Stimulated activated naive B cell treated with anti-CD40 and anti-IgM and Interleukin-4, amounts not matched to agents 10 μg/mL and 1 μg/mL and 100 μg/mL, for 72 hours (primary cell): ENCODE data around the gene MAPT.
"Not testable (repeated sequence)": the region's sequence is repeated elsewhere in the genome, so short reads cannot be mapped to it uniquely, and the experiment has no call there.

Source experiments
- ATAC-seq, 2 donors: fragments of 150-1000 bp; cut with Tn5 transposase; replicated peaks; 2 replicates each; pipeline ENCODE4 v1.10.0; 2021; ENCODE audit warnings: moderate library complexity in 1 of 2
- DNase-seq: peaks from one replicate; pipeline ENCODE4 v3.0.0; 2021
- H3K27ac Mint-ChIP-seq: one replicate; pipeline ENCODE4 v1.8.0; 2022; ENCODE audit warnings: mild to moderate bottlenecking, mixed read lengths
- H3K27me3 Mint-ChIP-seq, 2 donors: one replicate each; pipeline ENCODE4 v1.8.0; 2022; ENCODE audit warnings: mixed read lengths in 2 of 2
- H3K36me3 Mint-ChIP-seq, 2 donors: one replicate each; pipeline ENCODE4 v1.8.0; 2022; ENCODE audit warnings: mixed read lengths in 2 of 2, mild to moderate bottlenecking in 1 of 2
- H3K4me1 Mint-ChIP-seq, 2 donors: one replicate each; pipeline ENCODE4 v1.8.0; 2022; ENCODE audit warnings: mixed read lengths in 2 of 2, mild to moderate bottlenecking in 1 of 2
- H3K4me3 Mint-ChIP-seq, 2 donors: one replicate each; pipeline ENCODE4 v1.8.0; 2022; ENCODE audit warnings: mild to moderate bottlenecking in 2 of 2, mixed read lengths in 2 of 2, moderate library complexity in 1 of 2
- H3K9me3 Mint-ChIP-seq, 2 donors: one replicate each; pipeline ENCODE4 v1.8.0; 2022; ENCODE audit warnings: mixed read lengths in 2 of 2, mild to moderate bottlenecking in 1 of 2

The MAPT gene

GRCh38 chr17:45999900-46000290, 105.5 kb downstream of the MAPT start:
- peaks cover 0 to 7% of the 10 kb centered on the region in 2 donors for H3K4me1 Mint-ChIP-seq
- no peak overlapping the region for H3K27ac Mint-ChIP-seq
- no peaks in the 10 kb centered on the region for H3K27me3 Mint-ChIP-seq
- no peak for DNase-seq
- H3K9me3 Mint-ChIP-seq, result no peaks in the 10 kb centered on the region
- no peaks in the 10 kb centered on the region for H3K36me3 Mint-ChIP-seq
- ATAC-seq, result no peak
- H3K4me3 Mint-ChIP-seq, result no peak overlapping the region

GRCh38 chr17:46000292-46000691, 105.9 kb downstream of the MAPT start:
- Mint-ChIP-seq H3K4me1 (peaks cover 0 to 7% of the 10 kb centered on the region in 2 donors), H3K27me3 (no peaks in the 10 kb centered on the region), H3K4me3 (no peak overlapping the region), H3K27ac (no peak overlapping the region), H3K9me3 (no peaks in the 10 kb centered on the region), H3K36me3 (no peaks in the 10 kb centered on the region)
- ATAC-seq (no peak), DNase-seq (no peak)

- H3K27ac Mint-ChIP-seq, result no peak overlapping the region
- ATAC-seq (no peak), DNase-seq (no peak)
- H3K9me3 Mint-ChIP-seq, result no peaks in the 10 kb centered on the region
- H3K4me1 Mint-ChIP-seq, result peaks cover 0 to 7% of the 10 kb centered on the region in 2 donors
- H3K27me3 Mint-ChIP-seq, result peaks cover 0 to 2% of the 10 kb centered on the region in 2 donors
- H3K4me3 Mint-ChIP-seq, result no peak overlapping the region
- H3K36me3 Mint-ChIP-seq, result no peaks in the 10 kb centered on the region
Observed at GRCh38 chr17:46000757-46001156, 106.4 kb downstream of the MAPT start.

- DNase-seq (no peak), ATAC-seq (peak in 1 of 2 donors; percentile 4)
- Mint-ChIP-seq H3K4me3 (no peak overlapping the region), H3K9me3 (peaks cover 4 to 5% of the 10 kb centered on the region in 2 donors), H3K36me3 (no peaks in the 10 kb centered on the region), H3K27me3 (peaks cover 0 to 9% of the 10 kb centered on the region in 2 donors), H3K27ac (no peak overlapping the region), H3K4me1 (peaks cover 0 to 7% of the 10 kb centered on the region in 2 donors)
Observed at GRCh38 chr17:46001390-46002310, 107.3 kb downstream of the MAPT start.

- Mint-ChIP-seq H3K9me3 (peaks cover 4 to 5% of the 10 kb centered on the region in 2 donors), H3K27ac (peak overlapping the region; percentile 56), H3K27me3 (peaks cover 0 to 9% of the 10 kb centered on the region in 2 donors), H3K4me3 (no peak overlapping the region), H3K4me1 (peaks cover 0 to 7% of the 10 kb centered on the region in 2 donors), H3K36me3 (no peaks in the 10 kb centered on the region)
- DNase-seq (peak; percentile 63), ATAC-seq (peak; percentile 94 to 95)
Observed at GRCh38 chr17:46002311-46002972, 108.1 kb downstream of the MAPT start.

- H3K4me1 Mint-ChIP-seq, result peaks cover 0 to 7% of the 10 kb centered on the region in 2 donors
- no peak for DNase-seq
- peaks cover 0 to 9% of the 10 kb centered on the region in 2 donors for H3K27me3 Mint-ChIP-seq
- peaks cover 4 to 5% of the 10 kb centered on the region in 2 donors for H3K9me3 Mint-ChIP-seq
- no peak overlapping the region for H3K4me3 Mint-ChIP-seq
- H3K27ac Mint-ChIP-seq, result peak overlapping the region; percentile 56
- ATAC-seq, result peak; percentile 21 to 24
- no peaks in the 10 kb centered on the region for H3K36me3 Mint-ChIP-seq
Observed at GRCh38 chr17:46002973-46003316, 108.6 kb downstream of the MAPT start.

GRCh38 chr17:46003907-46004748, 109.8 kb downstream of the MAPT start:
- no peaks in the 10 kb centered on the region for H3K36me3 Mint-ChIP-seq
- peaks cover 0 to 9% of the 10 kb centered on the region in 2 donors for H3K27me3 Mint-ChIP-seq
- DNase-seq (no peak), ATAC-seq (no peak)
- H3K9me3 Mint-ChIP-seq, result peaks cover 4 to 5% of the 10 kb centered on the region in 2 donors
- H3K27ac Mint-ChIP-seq, result no peak overlapping the region
- H3K4me3 Mint-ChIP-seq, result no peak overlapping the region
- H3K4me1 Mint-ChIP-seq, result peaks cover 0 to 7% of the 10 kb centered on the region in 2 donors

- DNase-seq, H3K9me3 Mint-ChIP-seq, ATAC-seq, H3K27ac Mint-ChIP-seq, H3K27me3 Mint-ChIP-seq, H3K36me3 Mint-ChIP-seq, H3K4me1 Mint-ChIP-seq, H3K4me3 Mint-ChIP-seq: not testable (repeated sequence)
Observed at GRCh38 chr17:46006082-46006481, 111.7 kb downstream of the MAPT start.

GRCh38 chr17:46007461-46007965, 113.2 kb downstream of the MAPT start:
- DNase-seq (no peak), ATAC-seq (no peak)
- Mint-ChIP-seq H3K9me3 (peaks cover 4 to 5% of the 10 kb centered on the region in 2 donors), H3K4me3 (no peak overlapping the region), H3K36me3 (no peaks in the 10 kb centered on the region), H3K4me1 (peaks cover 0 to 2% of the 10 kb centered on the region in 2 donors), H3K27me3 (peaks cover under 1 to 9% of the 10 kb centered on the region in 2 donors), H3K27ac (no peak overlapping the region)

GRCh38 chr17:46008591-46008990, 114.2 kb downstream of the MAPT start:
- Mint-ChIP-seq H3K27me3 (peaks cover 6 to 9% of the 10 kb centered on the region in 2 donors), H3K4me1 (no peaks in the 10 kb centered on the region), H3K36me3 (no peaks in the 10 kb centered on the region), H3K9me3 (peaks cover 4 to 5% of the 10 kb centered on the region in 2 donors), H3K4me3 (no peak overlapping the region), H3K27ac (no peak overlapping the region)
- ATAC-seq (no peak), DNase-seq (no peak)

GRCh38 chr17:46009681-46010596, 115.6 kb downstream of the MAPT start:
- no peaks in the 10 kb centered on the region for H3K36me3 Mint-ChIP-seq
- no peak overlapping the region for H3K27ac Mint-ChIP-seq

GRCh38 chr17:46010597-46011186, 116.3 kb downstream of the MAPT start:
- no peak for ATAC-seq
- no peaks in the 10 kb centered on the region for H3K36me3 Mint-ChIP-seq
- H3K27me3 Mint-ChIP-seq, result peaks cover 8 to 10% of the 10 kb centered on the region in 2 donors
- H3K9me3 Mint-ChIP-seq, result peaks cover 4 to 5% of the 10 kb centered on the region in 2 donors
- no peak for DNase-seq
- H3K4me1 Mint-ChIP-seq, result no peaks in the 10 kb centered on the region
- H3K27ac Mint-ChIP-seq, result no peak overlapping the region
- no peak overlapping the region for H3K4me3 Mint-ChIP-seq

More at GRCh38 chr17:46009681-46010596, 115.6 kb downstream of the MAPT start:
- peaks cover 9 to 10% of the 10 kb centered on the region in 2 donors for H3K27me3 Mint-ChIP-seq
- no peak overlapping the region for H3K4me3 Mint-ChIP-seq
- peaks cover 4 to 5% of the 10 kb centered on the region in 2 donors for H3K9me3 Mint-ChIP-seq
- ATAC-seq (no peak), DNase-seq (no peak)
- H3K4me1 Mint-ChIP-seq, result no peaks in the 10 kb centered on the region
